Renal cortex interstitium (tissue), 11 donors: ENCODE measurements around the gene MAP6. TPM values are rescaled to one million over a fixed set of nuclear protein-coding genes. Genes with fewer than 3 reads are reported as not detected.

ENCODE experiments used
- DNase-seq, 11 donors: peaks; one replicate each; pipeline ENCODE4 v3.0.0-alpha.2; 2013; ENCODE audit warnings: low read depth in 9 of 11, low spot score in 4 of 11; ENCODE audit errors: extremely low read depth in 1 of 11
- polyA plus RNA-seq, 3 donors: library from polyadenylated mRNA; unstranded; fragments of 120-200 nt; gene quantifications; one replicate each; pipeline ENCODE4 v1.2.1, GENCODE V29; 2013; ENCODE audit not compliant: insufficient read length in 3 of 3

Gene MAP6
- polyA plus RNA-seq, 3 donors, result 5.7 to 8.4 (median 8.1) TPM

DNA sequence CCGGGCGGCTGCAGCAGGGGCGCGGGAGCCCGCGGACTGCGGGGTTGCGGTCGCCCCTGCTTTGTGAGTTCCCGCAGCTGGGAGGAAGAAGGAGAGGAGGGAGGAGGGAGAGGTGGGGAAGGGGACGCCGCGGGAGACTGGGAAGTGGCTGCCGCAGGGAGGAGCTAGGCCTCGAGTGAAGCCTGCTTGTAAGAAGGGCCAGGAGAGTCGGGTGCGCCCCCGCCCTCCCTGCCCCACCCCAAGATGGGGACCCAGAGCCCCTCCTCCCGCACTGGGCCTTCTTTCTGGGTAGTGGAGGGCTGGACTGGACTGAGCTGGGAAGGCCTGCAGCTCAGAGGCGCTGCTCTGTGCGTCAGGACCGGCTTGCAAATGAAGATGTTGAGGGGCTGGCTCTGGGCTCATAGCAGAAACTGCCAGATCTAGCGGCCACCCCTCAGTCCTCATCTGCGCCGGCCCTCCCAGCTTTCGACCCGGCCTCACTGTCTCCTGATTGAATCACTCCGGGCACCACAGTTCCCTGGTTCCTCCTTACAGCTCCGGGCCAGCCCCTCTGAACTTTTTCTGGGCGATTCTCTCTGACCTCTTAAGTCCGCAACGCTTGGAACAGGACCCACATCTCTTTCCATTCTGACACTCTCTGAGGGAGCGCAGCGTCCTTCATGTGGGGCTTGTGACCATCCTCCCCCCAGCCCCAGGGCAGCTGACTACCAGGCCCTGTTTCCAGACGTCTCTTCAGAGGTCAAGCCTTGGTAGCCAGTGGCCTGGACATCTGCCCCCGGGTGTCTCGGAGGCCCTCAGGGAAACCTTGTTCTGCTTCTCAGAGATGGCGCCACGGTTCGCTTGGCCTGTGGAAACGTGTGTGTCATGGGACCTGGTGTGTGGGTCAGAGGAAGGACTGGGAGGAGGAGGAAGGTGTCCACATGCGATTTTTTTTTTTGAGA is 84.8 kb downstream of the MAP6 start:
- peak in 7 of 11 donors; percentile 60 to 78 (median 71) for DNase-seq

DNA sequence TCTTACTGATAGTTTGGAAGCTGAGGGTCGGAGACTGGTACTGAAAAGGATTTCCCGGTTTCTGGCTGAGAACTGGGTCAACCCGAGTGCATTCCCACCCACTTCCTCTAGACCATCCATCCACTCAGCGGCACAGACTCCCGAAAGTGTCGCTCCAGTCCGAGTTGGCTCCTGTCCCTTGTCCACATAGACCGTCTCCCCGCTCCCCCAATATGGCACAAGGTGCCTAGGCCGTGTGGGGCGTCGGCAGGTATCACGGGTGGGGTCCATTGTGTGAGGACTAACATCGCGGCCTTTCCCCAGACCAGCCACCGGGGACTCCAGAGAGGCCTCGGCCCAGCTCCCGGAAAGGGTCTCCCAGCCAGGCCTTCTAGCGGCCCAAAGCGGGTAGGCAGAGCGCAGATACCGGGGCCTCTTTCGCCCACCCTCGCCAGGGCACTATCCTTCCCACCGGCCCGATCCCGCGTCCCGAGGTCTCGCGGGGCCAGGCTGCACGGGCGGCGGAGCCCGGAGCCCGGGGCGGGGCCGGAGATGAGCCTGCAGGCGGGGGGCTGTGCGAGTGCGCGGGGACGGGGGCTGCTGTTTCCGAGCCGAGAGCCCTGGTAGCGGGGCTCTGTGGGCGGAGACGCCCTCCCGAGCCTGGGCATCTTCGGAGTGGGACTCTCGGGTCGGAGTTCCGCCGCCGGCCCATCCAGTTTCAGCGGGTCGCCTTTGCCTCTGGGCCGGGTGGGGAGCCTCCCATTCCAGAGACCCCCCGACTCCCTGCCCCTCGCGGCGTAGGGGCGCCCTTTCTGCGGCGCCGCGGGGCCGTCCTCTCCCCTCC is 85.7 kb downstream of the MAP6 start:
- DNase-seq, result peak in 7 of 11 donors; percentile 67 to 86 (median 79)

DNA sequence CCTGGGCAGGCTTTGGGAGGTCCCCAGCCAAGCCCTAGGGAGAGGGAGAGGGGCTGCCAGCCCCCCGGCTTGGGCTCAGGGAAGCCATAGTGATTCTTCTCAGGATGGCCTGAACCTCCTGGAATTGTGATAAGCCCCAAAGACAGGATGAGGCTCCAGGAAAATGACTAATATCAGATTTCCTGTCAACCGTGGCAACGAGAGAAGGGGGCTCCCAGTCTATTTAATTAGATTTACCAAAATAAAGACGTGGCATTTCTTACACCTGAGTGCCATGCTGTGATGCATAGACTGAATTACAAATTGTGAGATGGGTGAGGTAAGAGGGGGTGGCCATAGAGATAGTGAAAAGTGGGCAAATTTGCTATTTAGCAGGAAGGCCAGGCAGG is 86.3 kb downstream of the MAP6 start:
- DNase-seq, result no peak

- DNase-seq, result no peak
Observed at GRCh38 chr11:75579841-75580240, 89.0 kb downstream of the MAP6 start.

GRCh38 chr11:75578977-75579376 is 89.9 kb downstream of the MAP6 start:
- no peak for DNase-seq

DNA sequence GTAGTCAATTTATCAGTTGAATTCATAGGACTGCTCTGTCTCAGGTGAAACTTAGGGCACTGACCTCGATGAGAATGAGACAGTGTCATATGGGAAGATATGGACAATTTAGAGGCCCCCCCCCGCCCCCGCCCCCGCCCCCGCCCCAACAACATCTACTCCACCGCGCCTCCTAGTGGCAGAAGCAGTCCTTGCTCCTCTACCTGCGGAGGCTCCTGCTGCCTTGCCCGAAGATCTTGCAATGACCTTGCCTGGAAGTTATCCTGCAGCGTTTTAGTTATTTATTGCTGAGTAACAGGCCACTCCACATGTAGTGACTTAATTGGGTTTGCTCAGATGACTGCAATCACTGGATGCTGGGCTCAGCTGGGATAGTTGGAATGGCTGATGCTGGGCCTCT is 91.6 kb downstream of the MAP6 start:
- no peak for DNase-seq

DNA sequence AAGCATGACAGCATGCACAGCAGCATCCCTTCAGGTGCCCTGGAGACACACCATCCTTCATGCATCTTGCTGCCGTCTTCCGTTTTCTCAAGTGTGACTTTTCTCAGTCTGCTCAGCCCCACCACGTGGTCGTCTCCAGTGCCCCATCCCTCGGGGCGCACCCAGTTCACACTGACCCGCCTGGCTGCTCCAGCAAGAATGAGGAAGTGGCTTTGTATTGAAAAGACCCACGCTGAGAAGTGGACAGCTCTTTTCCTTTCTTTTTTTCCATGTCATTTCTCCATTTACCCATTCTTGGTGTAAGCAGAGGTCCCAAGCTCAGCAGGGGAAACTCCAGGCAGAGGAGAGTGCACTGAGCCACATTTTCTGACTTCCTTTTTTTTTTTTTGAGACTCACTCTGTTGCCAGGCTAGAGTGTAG is 92.3 kb downstream of the MAP6 start:
- DNase-seq, result no peak

DNA sequence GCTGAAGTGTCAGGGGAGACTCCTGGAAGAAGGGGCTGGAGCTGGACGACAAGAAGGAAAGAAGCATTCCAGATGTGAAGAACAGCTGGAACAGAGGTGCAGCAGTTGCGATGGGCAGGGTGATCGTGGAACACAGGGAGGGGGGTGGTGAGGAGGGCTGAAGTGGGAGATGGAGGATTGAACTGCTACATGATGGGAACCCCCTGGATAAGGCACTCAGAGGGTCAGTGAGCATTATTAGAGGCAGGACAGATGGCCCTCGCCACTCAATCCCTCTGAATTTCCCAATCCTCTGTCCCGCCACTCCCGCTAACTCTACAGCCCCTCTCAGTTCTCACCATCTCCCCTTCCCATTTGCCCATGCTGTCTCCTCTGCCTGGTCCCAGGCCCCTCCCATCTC is 92.8 kb downstream of the MAP6 start:
- no peak for DNase-seq

DNA sequence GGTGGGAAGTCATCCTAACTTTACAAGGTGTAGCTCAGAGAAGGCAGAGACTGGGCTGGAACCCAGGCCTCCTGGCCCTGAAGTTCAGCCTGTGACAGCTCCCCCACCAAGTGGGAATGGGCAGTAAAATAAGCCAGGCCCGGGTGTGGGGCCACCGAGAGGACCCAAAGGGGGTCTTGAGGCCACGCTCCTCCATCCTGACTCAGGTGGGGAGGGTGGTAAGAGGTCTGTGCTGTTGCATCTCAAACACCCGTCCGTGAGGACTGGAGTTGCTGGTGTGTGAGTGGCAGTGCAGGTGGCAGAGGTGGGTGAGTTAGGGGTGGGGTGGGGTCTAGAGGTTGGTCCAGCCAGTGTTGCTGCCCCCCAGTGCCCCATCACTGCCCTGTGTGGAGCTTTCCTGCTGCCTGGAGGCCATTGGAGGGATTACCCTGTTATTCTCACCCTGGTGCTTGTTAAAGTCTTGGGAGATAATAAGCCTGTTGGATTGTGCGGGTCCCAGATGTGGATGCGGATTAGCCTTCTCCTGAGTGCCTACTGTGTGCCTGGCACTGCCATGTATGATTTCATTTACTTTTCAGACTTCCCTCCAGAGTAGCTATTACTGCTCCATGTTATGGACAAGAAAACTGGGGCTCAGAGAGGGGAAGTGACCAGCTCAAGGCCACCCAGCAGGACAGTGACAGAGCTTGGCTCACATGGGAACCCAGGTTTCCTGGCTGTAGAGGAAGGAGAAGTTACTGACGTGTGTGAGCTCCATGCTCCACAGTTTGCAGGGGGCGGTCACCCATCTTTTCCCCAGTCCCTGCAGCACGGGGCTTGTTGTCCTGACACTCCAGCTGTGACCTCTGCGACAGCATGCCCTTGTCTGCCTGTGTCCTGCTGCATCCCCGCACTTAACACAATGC is 93.9 kb downstream of the MAP6 start:
- no peak for DNase-seq

DNA sequence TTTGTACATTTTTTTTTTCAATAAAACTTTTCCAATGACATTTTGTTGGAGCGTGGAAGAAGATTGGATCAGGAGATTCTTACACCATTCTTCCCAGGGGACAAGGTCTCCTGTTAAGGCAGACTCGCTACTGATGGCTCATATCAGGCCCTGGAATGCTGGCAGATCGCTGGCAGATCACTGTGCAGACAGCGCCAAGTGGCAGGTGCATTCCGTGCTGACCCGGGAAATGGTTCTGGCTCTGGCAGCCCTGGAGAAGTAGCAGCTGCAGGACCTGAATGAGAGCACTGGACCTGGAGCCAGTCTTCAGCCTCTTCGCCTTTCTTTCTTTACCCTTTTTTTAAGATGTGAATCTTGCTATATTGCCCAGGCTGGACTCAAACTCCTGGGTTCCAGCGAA is 96.1 kb downstream of the MAP6 start:
- DNase-seq, result no peak

GRCh38 chr11:75571625-75572024 is 97.2 kb downstream of the MAP6 start:
- no peak for DNase-seq

DNA sequence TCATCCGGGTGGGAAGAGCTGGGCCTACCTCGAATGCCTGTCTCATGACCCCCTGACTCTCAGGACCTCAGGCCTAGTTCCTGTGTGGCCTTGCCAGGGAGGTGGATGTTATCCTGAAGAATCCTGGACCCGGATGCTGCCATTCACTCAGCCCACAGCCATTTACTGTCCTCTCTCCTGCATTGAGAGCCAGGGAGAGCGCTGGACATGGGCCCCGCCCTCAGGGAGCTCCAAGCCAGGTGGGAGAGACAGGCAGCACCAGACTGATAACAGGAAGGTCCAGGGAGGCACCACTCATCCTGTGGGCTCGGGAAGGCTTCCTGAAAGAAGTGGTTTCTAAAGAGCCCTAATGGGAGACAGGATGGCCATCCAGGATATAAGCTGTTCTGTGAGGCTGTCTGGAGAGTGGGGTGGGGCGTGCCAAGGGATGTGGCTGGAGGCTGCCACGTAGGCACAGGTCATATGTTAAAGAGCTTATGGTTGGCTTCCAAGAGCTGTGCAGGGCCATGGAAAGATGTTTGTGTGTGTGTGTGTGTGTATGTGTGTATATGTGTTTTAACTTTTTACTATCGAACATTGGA is 98.2 kb downstream of the MAP6 start:
- no peak for DNase-seq

- DNase-seq, result no peak
Observed at GRCh38 chr11:75568616-75569219, 100.1 kb downstream of the MAP6 start.

DNA sequence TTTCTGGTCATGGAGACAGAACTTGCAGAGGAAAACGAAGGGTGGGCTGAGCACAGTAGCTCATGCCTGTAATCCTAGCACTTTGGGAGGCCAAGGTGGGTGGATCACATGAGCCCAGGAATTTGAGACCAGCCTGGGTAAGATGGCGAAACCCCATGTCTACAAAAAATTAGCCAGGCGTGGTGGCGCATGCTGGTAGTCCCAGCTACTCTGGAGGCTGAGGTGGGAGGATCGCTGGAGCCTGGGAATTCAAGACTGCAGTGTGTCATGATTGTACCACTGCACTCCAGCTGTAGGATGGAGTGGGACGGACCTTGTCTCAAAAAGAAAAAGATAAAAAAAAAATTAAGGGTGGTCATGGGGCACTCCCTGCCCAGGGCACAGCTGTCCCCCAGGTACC is 100.9 kb downstream of the MAP6 start:
- no peak for DNase-seq

GRCh38 chr11:75566763-75567279 is 102.0 kb downstream of the MAP6 start:
- no peak for DNase-seq

GRCh38 chr11:75565916-75566762 is 102.7 kb downstream of the MAP6 start:
- DNase-seq, result no peak

DNA sequence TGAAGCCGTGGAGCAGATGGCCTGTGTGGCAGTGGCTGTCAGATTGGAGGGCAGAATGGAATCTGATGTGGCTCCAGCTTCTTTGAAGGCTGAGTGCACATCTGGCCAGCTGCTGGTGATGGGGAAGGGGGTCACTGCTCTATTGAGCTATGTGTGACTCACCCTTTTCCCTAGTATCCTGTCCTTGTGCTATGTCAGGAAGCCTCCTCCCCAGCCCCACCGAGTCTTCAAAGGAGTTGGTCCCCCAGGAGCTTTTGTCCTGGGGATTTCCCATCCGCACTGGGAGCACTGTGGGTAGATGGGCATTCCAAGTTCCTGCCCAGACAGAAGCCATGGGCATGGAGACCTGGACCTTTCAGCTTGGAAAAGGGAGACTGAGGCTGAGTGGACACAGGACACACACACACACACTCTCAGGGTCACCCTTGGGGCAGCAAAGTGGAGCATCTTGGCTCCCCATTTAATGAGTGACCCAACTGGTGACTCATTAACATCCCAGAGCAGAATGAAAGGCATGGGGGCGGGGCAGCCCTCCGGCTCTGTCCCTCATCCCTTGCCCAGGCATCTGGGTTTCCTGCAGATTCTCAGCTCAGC is 103.5 kb downstream of the MAP6 start:
- no peak for DNase-seq
